ENCODE data around the gene UBE2E3.

The UBE2E3 gene

GRCh38 chr2:180999274-180999964 lies 19.0 kb downstream of the UBE2E3 start:
- Histone ChIP-seq H3K36me3 (ENCODE audit: control insufficient read depth, insufficient read depth, low read length) (no peaks in the 10 kb centered on the region), H3K79me2 (peaks cover 58% of the 10 kb centered on the region)
- TF ChIP-seq CTCF (IDR thresholded peaks at IDR 0.05), result no peak

GRCh38 chr2:181004647-181005325 lies 24.4 kb downstream of the UBE2E3 start:
- H3K27me3 ChIP-seq (ENCODE audit: control insufficient read depth, insufficient read depth, low read length), result no peaks in the 10 kb centered on the region
- H3K9ac ChIP-seq, result no peak overlapping the region
- H3K27ac ChIP-seq, result no peak overlapping the region
- peaks cover 52% of the 10 kb centered on the region for H3K79me2 ChIP-seq
- no peak overlapping the region for H2AFZ ChIP-seq
- H3K9me3 ChIP-seq (ENCODE audit: control insufficient read depth, low read length), result no peaks in the 10 kb centered on the region
- peaks cover 4% of the 10 kb centered on the region for H3K4me1 ChIP-seq
- H3K4me3 ChIP-seq (ENCODE audit: low read depth, low read length), result no peak overlapping the region
- TF ChIP-seq CTCF (IDR thresholded peaks at IDR 0.05), result no peak
- H3K36me3 ChIP-seq (ENCODE audit: control insufficient read depth, insufficient read depth, low read length), result no peaks in the 10 kb centered on the region
- H3K4me2 ChIP-seq (ENCODE audit: low read length), result no peak overlapping the region

More at GRCh38 chr2:180999274-180999964, 19.0 kb downstream of the UBE2E3 start:
- Histone ChIP-seq H3K27me3 (ENCODE audit: control insufficient read depth, insufficient read depth, low read length) (no peaks in the 10 kb centered on the region), H3K9ac (no peak overlapping the region), H3K4me1 (peaks cover 3% of the 10 kb centered on the region), H3K27ac (no peak overlapping the region), H3K4me3 (ENCODE audit: low read depth, low read length) (no peak overlapping the region), H3K9me3 (ENCODE audit: control insufficient read depth, low read length) (no peaks in the 10 kb centered on the region), H2AFZ (no peak overlapping the region), H3K4me2 (ENCODE audit: low read length) (no peak overlapping the region)

GRCh38 chr2:181005326-181005655 lies 24.9 kb downstream of the UBE2E3 start:
- Histone ChIP-seq H3K4me2 (ENCODE audit: low read length) (no peak overlapping the region), H3K9me3 (ENCODE audit: control insufficient read depth, low read length) (no peaks in the 10 kb centered on the region), H2AFZ (no peak overlapping the region), H3K27ac (no peak overlapping the region), H3K4me1 (peaks cover 6% of the 10 kb centered on the region), H3K4me3 (ENCODE audit: low read depth, low read length) (no peak overlapping the region), H3K79me2 (peaks cover 52% of the 10 kb centered on the region), H3K27me3 (ENCODE audit: control insufficient read depth, insufficient read depth, low read length) (no peaks in the 10 kb centered on the region), H3K36me3 (ENCODE audit: control insufficient read depth, insufficient read depth, low read length) (no peaks in the 10 kb centered on the region), H3K9ac (no peak overlapping the region)
- no peak for TF ChIP-seq CTCF (IDR thresholded peaks at IDR 0.05)

GRCh38 chr2:181005809-181006208 lies 25.4 kb downstream of the UBE2E3 start:
- TF ChIP-seq CTCF (IDR thresholded peaks at IDR 0.05), result no peak
- no peak overlapping the region for H3K27ac ChIP-seq
- H3K4me3 ChIP-seq (ENCODE audit: low read depth, low read length), result no peak overlapping the region
- no peaks in the 10 kb centered on the region for H3K9me3 ChIP-seq (ENCODE audit: control insufficient read depth, low read length)
- H3K79me2 ChIP-seq, result peaks cover 50% of the 10 kb centered on the region
- H3K9ac ChIP-seq, result no peak overlapping the region
- no peak overlapping the region for H2AFZ ChIP-seq
- peaks cover 11% of the 10 kb centered on the region for H3K4me1 ChIP-seq
- H3K27me3 ChIP-seq (ENCODE audit: control insufficient read depth, insufficient read depth, low read length), result no peaks in the 10 kb centered on the region
- no peak overlapping the region for H3K4me2 ChIP-seq (ENCODE audit: low read length)
- H3K36me3 ChIP-seq (ENCODE audit: control insufficient read depth, insufficient read depth, low read length), result no peaks in the 10 kb centered on the region
